M059J (cell line): ENCODE measurements around the gene PRR12. TPM values are rescaled to one million over a fixed set of nuclear protein-coding genes. Genes with fewer than 3 reads are reported as not detected.
A peak's percentile ranks its signal among the peaks of the same experiment; 100 is the strongest.

Source experiments
- DNase-seq: peaks from one replicate; pipeline ENCODE4 v3.0.0-alpha.2; 2012; ENCODE audit warnings: low read depth
- total RNA-seq: library from RNA; depleted of rRNA; stranded (reverse); fragments of >200 nt; shearing (Covaris generic); gene quantifications from 2 replicates; pipeline ENCODE4 v1.2.3, GENCODE V29; 2014; rRNA removed

Gene PRR12
- total RNA-seq, 1 experiment from 2014 or later: 4.5 TPM

DNA sequence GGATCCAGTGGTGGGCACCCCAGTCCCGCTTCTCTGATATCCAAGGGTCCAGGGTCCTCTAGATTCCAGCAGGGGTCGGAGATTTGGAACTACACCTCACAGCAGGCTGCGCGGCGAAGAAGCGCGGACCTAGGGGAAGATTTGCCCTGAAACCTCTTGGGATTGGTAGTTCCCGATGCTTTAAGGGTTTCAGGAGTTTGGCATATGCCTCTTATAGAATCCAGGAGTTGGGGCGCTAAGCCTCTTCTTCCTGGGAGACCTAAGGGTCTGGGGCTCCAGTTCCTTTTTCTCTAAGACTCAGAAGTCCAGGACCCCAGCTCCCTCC is 75.1 kb downstream of the PRR12 start:
- DNase-seq: no peak

DNA sequence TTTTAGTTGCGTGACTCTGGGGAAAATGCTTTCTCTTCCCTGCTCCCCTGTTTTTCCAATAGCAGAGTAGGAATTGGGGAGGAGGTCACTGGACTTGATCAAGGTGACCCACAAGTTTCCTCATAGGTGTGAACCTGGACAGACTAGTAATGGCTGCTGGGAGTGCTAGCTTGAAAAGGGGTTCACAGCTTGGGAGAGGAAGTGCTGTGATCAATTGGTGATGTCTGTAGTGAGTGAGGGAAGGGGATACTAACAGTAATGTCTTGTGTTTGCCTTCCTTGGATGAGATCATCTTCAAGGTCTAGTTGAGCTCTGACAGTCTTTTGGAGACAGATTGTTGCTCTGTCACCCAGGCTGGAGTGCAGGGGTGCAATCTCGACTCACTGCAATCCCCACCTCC is 76.5 kb downstream of the PRR12 start:
- no peak for DNase-seq

DNA sequence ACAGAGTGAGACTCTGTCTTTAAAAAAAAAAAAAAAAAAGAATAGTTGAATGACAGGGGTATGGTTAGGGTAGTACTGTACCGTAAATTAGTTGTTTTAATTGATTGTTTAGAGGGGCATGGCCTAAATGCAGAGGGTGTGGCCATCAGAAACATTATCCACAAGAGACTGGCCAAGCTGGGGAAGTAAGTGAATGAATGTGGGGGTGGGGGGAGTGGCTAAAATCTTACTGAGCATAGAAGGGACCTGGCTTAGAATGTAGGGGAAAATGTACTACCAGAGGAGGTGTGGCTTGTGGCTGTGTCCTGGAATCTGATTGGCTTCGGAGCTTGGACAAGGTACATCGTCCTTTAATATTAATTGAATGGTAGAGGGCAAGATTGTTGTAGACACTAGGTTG is 78.5 kb downstream of the PRR12 start:
- DNase-seq: no peak

DNA sequence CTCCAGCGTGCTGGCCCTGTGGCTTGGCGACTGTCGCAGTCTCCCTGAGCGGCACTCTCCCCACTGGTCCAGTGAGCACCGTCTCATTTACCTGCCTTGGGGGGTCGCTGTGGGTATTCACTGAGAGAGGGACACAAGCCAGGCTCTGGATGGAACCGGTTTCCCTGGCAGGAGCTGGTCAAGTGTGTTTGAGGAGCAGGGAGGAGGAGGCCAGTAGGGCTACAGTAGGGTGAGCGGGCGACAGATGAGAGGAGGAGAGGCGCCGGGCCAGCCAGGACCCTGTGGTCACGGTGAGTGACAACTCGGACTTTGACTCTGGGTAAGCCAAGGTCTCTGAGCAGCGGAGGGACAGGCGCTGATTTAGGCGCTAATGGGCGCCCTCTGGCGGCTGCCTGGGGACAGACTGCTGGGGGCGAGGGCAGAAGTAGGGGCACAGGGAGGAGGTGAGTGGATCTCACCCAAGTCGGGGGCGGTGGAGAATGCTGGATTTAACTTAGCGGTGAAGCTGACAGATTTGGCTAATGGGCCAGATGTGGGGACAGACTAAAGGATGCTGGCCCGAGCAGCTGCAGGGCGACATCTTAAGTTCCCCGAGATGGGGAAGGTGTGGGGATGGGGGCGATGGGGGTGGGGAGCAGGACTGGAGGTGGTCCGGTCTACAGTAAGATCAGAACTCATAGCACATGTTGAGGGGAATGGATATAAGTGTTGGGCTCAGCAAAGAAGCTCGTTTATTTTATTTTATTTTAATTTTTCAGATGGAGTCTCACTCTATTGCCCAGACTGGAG is 81.3 kb downstream of the PRR12 start:
- peak; percentile 45 for DNase-seq

Other genes with a start within 250 kb of the PRR12 start
- 17.4 and 20.3 TPM in 2 replicates for gene TEAD2, start 228.8 kb upstream of the PRR12 start, total RNA-seq
- not detected in 2 replicates for gene DKKL1, start 227.3 kb upstream of the PRR12 start, total RNA-seq
- not detected in 2 replicates for gene KASH5, start 202.9 kb upstream of the PRR12 start, total RNA-seq
- gene PTH2, start 167.7 kb upstream of the PRR12 start, total RNA-seq: not detected in 2 replicates
- not detected in 2 replicates for gene GFY, start 165.8 kb upstream of the PRR12 start, total RNA-seq
- 0.57 TPM in 1 of 2 replicates, not detected in the other for gene SLC17A7, start 149.7 kb upstream of the PRR12 start, total RNA-seq
- gene PIH1D1, start 139.4 kb upstream of the PRR12 start, total RNA-seq: 92.9 and 115 TPM in 2 replicates
- gene ALDH16A1, start 138.0 kb upstream of the PRR12 start, total RNA-seq: 12.9 and 27.9 TPM in 2 replicates
- 5.2 and 17.6 TPM in 2 replicates for gene FLT3LG, start 117.0 kb upstream of the PRR12 start, total RNA-seq
- 1,082 and 1,258 TPM in 2 replicates for gene RPL13A, start 103.6 kb upstream of the PRR12 start, total RNA-seq
- gene RPS11, start 94.7 kb upstream of the PRR12 start, total RNA-seq: 2,832 and 3,734 TPM in 2 replicates
- gene FCGRT, start 78.5 kb upstream of the PRR12 start, total RNA-seq: 40.3 and 44.5 TPM in 2 replicates
- 36.5 and 52.5 TPM in 2 replicates for gene RCN3, start 63.2 kb upstream of the PRR12 start, total RNA-seq
- gene NOSIP, start 10.6 kb upstream of the PRR12 start, total RNA-seq: 122 and 129 TPM in 2 replicates
- gene PRRG2, start 9.9 kb upstream of the PRR12 start, total RNA-seq: 0.17 TPM in 1 of 2 replicates, not detected in the other
- gene RRAS, start 49.0 kb downstream of the PRR12 start, total RNA-seq: 28.9 and 43.3 TPM in 2 replicates
- 9.9 and 26.5 TPM in 2 replicates for gene SCAF1, start 51.0 kb downstream of the PRR12 start, total RNA-seq
- gene IRF3, start 74.7 kb downstream of the PRR12 start, total RNA-seq: 146 and 186 TPM in 2 replicates
- gene BCL2L12, start 74.8 kb downstream of the PRR12 start, total RNA-seq: 6.3 and 14.1 TPM in 2 replicates
- gene PRMT1, start 86.1 kb downstream of the PRR12 start, total RNA-seq: 208 and 209 TPM in 2 replicates
- 0.20 and 0.34 TPM in 2 replicates for gene ADM5, start 98.4 kb downstream of the PRR12 start, total RNA-seq
- 21.1 and 26.7 TPM in 2 replicates for gene CPT1C, start 99.9 kb downstream of the PRR12 start, total RNA-seq
- gene TSKS, start 172.1 kb downstream of the PRR12 start, total RNA-seq: not detected in 2 replicates
- 74.4 and 113 TPM in 2 replicates for gene AP2A1, start 175.8 kb downstream of the PRR12 start, total RNA-seq
- 23.2 and 28.6 TPM in 2 replicates for gene FUZ, start 222.1 kb downstream of the PRR12 start, total RNA-seq
- 30.2 and 45.6 TPM in 2 replicates for gene MED25, start 227.1 kb downstream of the PRR12 start, total RNA-seq